H1 (cell line): ENCODE data around the gene SLC17A8. TPM values are rescaled to one million over a fixed set of nuclear protein-coding genes. Genes with fewer than 3 reads are reported as not detected.
A peak's percentile ranks its signal among the peaks of the same experiment; 100 is the strongest.

Experiments used
- CTCF ChIA-PET: fragments of 300-600 bp; sonication (Branson Sonifier 250); formaldehyde crosslinking; loops from one replicate; lab custom pipeline; 2021; ENCODE audit not compliant: partially characterized antibody; lab: Charles Lee
- POLR2A ChIA-PET: fragments of 300-600 bp; sonication (Branson Sonifier 250); formaldehyde crosslinking; loops from one replicate; lab custom pipeline; 2021; ENCODE audit warnings: inconsistent platforms; ENCODE audit not compliant: partially characterized antibody; lab: Charles Lee
- DNase-seq, 2 experiments: peaks; one replicate each; pipeline versions ENCODE4 v3.0.0 to v3.0.0-alpha.2; 2010 to 2022; ENCODE audit warnings: low spot score in 2 of 2, low read depth in 1 of 2, mixed read lengths in 1 of 2
- FAIRE-seq: peaks from 2 replicates; lab custom pipeline; 2011; peaks lifted over from hg19 to GRCh38; lab: Jason Lieb, UNC
- H2AFZ ChIP-seq: 2 replicates; pipeline ENCODE4 v1.8.1; 2012; ENCODE audit warnings: low read length, inconsistent platforms
- H2AK5ac ChIP-seq: 2 replicates; pipeline ENCODE4 v1.6.1; 2013; ENCODE audit warnings: low read depth, low read length
- H2BK120ac ChIP-seq: replicated peaks from 2 replicates; pipeline ENCODE3; 2013; ENCODE audit warnings: low read depth, low read length, inconsistent platforms
- H2BK12ac ChIP-seq: 2 replicates; pipeline ENCODE4 v1.6.1; 2013; ENCODE audit warnings: low read depth, low read length
- H2BK15ac ChIP-seq: 2 replicates; pipeline ENCODE4 v1.6.1; 2013; ENCODE audit warnings: low read length
- H2BK20ac ChIP-seq: 2 replicates; pipeline ENCODE4 v1.6.1; 2013; ENCODE audit warnings: low read length
- H2BK5ac ChIP-seq: 2 replicates; pipeline ENCODE4 v1.6.1; 2013; ENCODE audit warnings: low read depth, low read length
- H3K14ac ChIP-seq: 2 replicates; pipeline ENCODE4 v1.6.1; 2013; ENCODE audit warnings: inconsistent platforms; ENCODE audit not compliant: insufficient read length
- H3K18ac ChIP-seq: 2 replicates; pipeline ENCODE4 v1.6.1; 2013; ENCODE audit warnings: low read length; ENCODE audit errors: extremely low read depth
- H3K23ac ChIP-seq: 2 replicates; pipeline ENCODE4 v1.6.1; 2013; ENCODE audit warnings: inconsistent platforms; ENCODE audit not compliant: insufficient read length
- H3K23me2 ChIP-seq: 2 replicates; pipeline ENCODE4 v1.6.1; 2013; ENCODE audit warnings: low read depth, low read length
- H3K27ac ChIP-seq: 2 replicates; pipeline ENCODE4 v1.6.1; 2011; ENCODE audit warnings: low read depth, low read length, inconsistent platforms
- H3K27me3 ChIP-seq, 4 experiments: replicated peaks in 1 of 4; 1 replicate in 1 of 4; 2 replicates in 3 of 4; pipeline versions ENCODE4 v1.6.1 to v1.8.1; 2011 to 2013; ENCODE audit warnings: low read length in 3 of 4, mild to moderate bottlenecking in 3 of 4, inconsistent platforms in 2 of 4, mixed read lengths in 2 of 4, moderate library complexity in 1 of 4; ENCODE audit not compliant: control insufficient read depth in 3 of 4, insufficient read depth in 3 of 4; ENCODE audit errors: extremely low read depth in 1 of 4
- H3K36me3 ChIP-seq, 4 experiments: 2 replicates each; pipeline versions ENCODE4 v1.6.1 to v1.8.1; 2011 to 2013; ENCODE audit warnings: mild to moderate bottlenecking in 4 of 4, low read length in 3 of 4, moderate library complexity in 2 of 4, control low read depth in 1 of 4, inconsistent platforms in 1 of 4; ENCODE audit not compliant: insufficient read depth in 4 of 4, control insufficient read depth in 2 of 4
- H3K4ac ChIP-seq: replicated peaks from 2 replicates; pipeline ENCODE3; 2013; ENCODE audit warnings: low read length, low read depth, mixed read lengths, inconsistent platforms; ENCODE audit not compliant: insufficient read length
- H3K4me1 ChIP-seq, 4 experiments: replicated peaks in 1 of 4; 1 replicate in 1 of 4; 2 replicates in 3 of 4; pipeline versions ENCODE4 v1.6.1 to v1.8.1; 2011 to 2013; ENCODE audit warnings: low read length in 3 of 4, inconsistent platforms in 2 of 4, mixed read lengths in 1 of 4; ENCODE audit not compliant: insufficient read depth in 4 of 4, control insufficient read depth in 3 of 4
- H3K4me2 ChIP-seq, 2 experiments: 2 replicates each; pipeline versions ENCODE4 v1.6.1 to v1.8.1; 2011 to 2013; ENCODE audit warnings: low read depth in 2 of 2, low read length in 2 of 2, control low read depth in 1 of 2, inconsistent platforms in 1 of 2, mild to moderate bottlenecking in 1 of 2; ENCODE audit not compliant: insufficient read depth in 1 of 2
- H3K4me3 ChIP-seq, 4 experiments: fragments of 200-600, 300-600 bp in 1 of 4; sonication (generic), shearing (Covaris generic), sonication (Bioruptor Twin) in 1 of 4; 2 replicates each; pipeline versions ENCODE4 v1.5.1 to v1.8.1; 2011 to 2016; ENCODE audit warnings: low read length in 4 of 4, low read depth in 3 of 4, control low read depth in 2 of 4, inconsistent platforms in 2 of 4, mild to moderate bottlenecking in 2 of 4, mixed read lengths in 1 of 4, moderate library complexity in 1 of 4; ENCODE audit not compliant: insufficient read depth in 2 of 4; ENCODE audit errors: extremely low read depth in 1 of 4
- H3K56ac ChIP-seq: replicated peaks from 2 replicates; pipeline ENCODE3; 2013; ENCODE audit warnings: low read depth, mild to moderate bottlenecking, mixed read lengths, low read length, inconsistent platforms; ENCODE audit not compliant: insufficient read length
- H3K79me1 ChIP-seq: 2 replicates; pipeline ENCODE4 v1.6.1; 2013; ENCODE audit warnings: low read depth, low read length, control low read depth
- H3K79me2 ChIP-seq, 2 experiments: 2 replicates each; pipeline versions ENCODE4 v1.6.1 to v1.8.1; 2012 to 2013; ENCODE audit warnings: low read length in 2 of 2, mild to moderate bottlenecking in 2 of 2, inconsistent platforms in 1 of 2; ENCODE audit not compliant: insufficient read depth in 2 of 2, control insufficient read depth in 1 of 2
- H3K9ac ChIP-seq, 4 experiments: replicated peaks in 1 of 4; 1 replicate in 1 of 4; 2 replicates in 3 of 4; pipeline versions ENCODE4 v1.6.1 to v1.8.1; 2011 to 2013; ENCODE audit warnings: low read depth in 3 of 4, low read length in 3 of 4, control low read depth in 2 of 4, mild to moderate bottlenecking in 2 of 4, moderate library complexity in 2 of 4, inconsistent platforms in 1 of 4; ENCODE audit errors: extremely low read depth in 1 of 4
- H3K9me3 ChIP-seq, 2 experiments: 2 replicates each; pipeline versions ENCODE4 v1.6.1 to v1.8.1; 2012 to 2013; ENCODE audit warnings: mild to moderate bottlenecking in 2 of 2, moderate library complexity in 2 of 2, control low read depth in 1 of 2, inconsistent platforms in 1 of 2, low read depth in 1 of 2, low read length in 1 of 2, mixed read lengths in 1 of 2; ENCODE audit not compliant: insufficient read depth in 2 of 2
- H4K20me1 ChIP-seq, 2 experiments: replicated peaks in 1 of 2; 2 replicates each; pipeline versions ENCODE3 to v1.8.1; 2011 to 2013; ENCODE audit warnings: inconsistent platforms in 2 of 2, low read length in 2 of 2, mild to moderate bottlenecking in 1 of 2; ENCODE audit not compliant: insufficient read depth in 2 of 2, control insufficient read depth in 1 of 2
- H4K5ac ChIP-seq: 2 replicates; pipeline ENCODE4 v1.6.1; 2013; ENCODE audit warnings: low read length, low read depth, mixed read lengths, inconsistent platforms; ENCODE audit not compliant: insufficient read length
- H4K8ac ChIP-seq: 2 replicates; pipeline ENCODE4 v1.8.0; 2013; ENCODE audit warnings: mild to moderate bottlenecking, moderate library complexity, low read length, inconsistent platforms; ENCODE audit not compliant: insufficient read depth; ENCODE audit errors: extremely low read depth
- H4K91ac ChIP-seq: replicated peaks from 2 replicates; pipeline ENCODE3; 2013; ENCODE audit warnings: low read length, mixed read lengths, inconsistent platforms; ENCODE audit not compliant: insufficient read length
- BRCA1 ChIP-seq: IDR thresholded peaks from 2 replicates; pipeline ENCODE4 v1.6.1; 2012; ENCODE audit warnings: low read depth, low read length, improper control_type of control experiment
- CBX8 ChIP-seq: fragments of 300-800, 300-1000 bp; sonication (generic); IDR thresholded peaks from 2 replicates; pipeline ENCODE4 v1.7.1; 2016; ENCODE audit warnings: low read depth, low read length, borderline replicate concordance
- FOSL1 ChIP-seq: IDR thresholded peaks from 2 replicates; pipeline ENCODE4 v1.6.1; 2011; ENCODE audit warnings: mild to moderate bottlenecking, low read depth, low read length, moderate library complexity; ENCODE audit not compliant: insufficient read depth
- GABPA ChIP-seq: IDR thresholded peaks from 2 replicates; pipeline ENCODE4 v1.6.1; 2011; ENCODE audit warnings: mild to moderate bottlenecking, low read length, moderate library complexity, borderline replicate concordance; ENCODE audit not compliant: insufficient read depth
- HDAC6 ChIP-seq: IDR thresholded peaks from one replicate; pipeline ENCODE4 v1.7.1; 2012; ENCODE audit warnings: low read depth, mild to moderate bottlenecking, inconsistent platforms, low read length, moderate library complexity
- POU5F1 ChIP-seq: IDR thresholded peaks from 2 replicates; pipeline ENCODE4 v1.6.1; 2011; ENCODE audit warnings: low read depth, mild to moderate bottlenecking, low read length, moderate library complexity
- RBBP5 ChIP-seq: IDR thresholded peaks from 2 replicates; pipeline ENCODE4 v1.7.1; 2012; ENCODE audit warnings: low read depth, mild to moderate bottlenecking, inconsistent platforms, low read length, moderate library complexity, borderline replicate concordance
- RNF2 ChIP-seq: fragments of 200-900, 300-1000 bp; sonication (generic); IDR thresholded peaks from 2 replicates; pipeline ENCODE4 v1.7.1; 2016; ENCODE audit warnings: borderline replicate concordance, low read depth, mild to moderate bottlenecking, antibody characterized with exemption, low read length; ENCODE audit not compliant: poor library complexity, severe bottlenecking; ENCODE audit errors: missing control alignments
- SIRT6 ChIP-seq: IDR thresholded peaks from one replicate; pipeline ENCODE4 v1.7.1; 2012; ENCODE audit warnings: low read length, inconsistent platforms
- SP2 ChIP-seq: IDR thresholded peaks from 2 replicates; pipeline ENCODE4 v1.6.1; 2012; ENCODE audit warnings: mild to moderate bottlenecking, low read length, inconsistent platforms
- SP4 ChIP-seq: IDR thresholded peaks from 2 replicates; pipeline ENCODE4 v1.6.1; 2012; ENCODE audit warnings: low read length, inconsistent platforms
- WGBS, 2 experiments: shearing (Covaris generic) in 1 of 2; methylation state at CpG; one replicate each; pipeline versions ENCODE4 v1.1.6 to v1.1.7; 2013 to 2015; ENCODE audit warnings: low lambda C conversion rate in 2 of 2, mixed read lengths in 2 of 2, inconsistent platforms in 1 of 2, low coverage in 1 of 2, missing lambda C conversion rate in 1 of 2; ENCODE audit not compliant: insufficient replicate concordance in 2 of 2, insufficient coverage in 1 of 2, insufficient read length in 1 of 2; ENCODE audit errors: extremely low coverage in 1 of 2, missing lambda C conversion rate in 1 of 2; 5-methylcytosine and 5-hydroxymethylcytosine counted together
- polyA plus RNA-seq, 7 experiments: library from polyadenylated mRNA; depleted of rRNA in 3 of 7; stranded (reverse) in 5 of 7; unstranded in 2 of 7; fragments of >200 nt in 5 of 7; fragments of 200-250 nt in 2 of 7; gene quantifications; 1 replicate in 5 of 7; 2 replicates in 1 of 7; 4 replicates in 1 of 7; pipeline versions ENCODE4 v1.2.1 to v1.2.3, GENCODE V29; 2011 to 2013; ENCODE audit warnings: missing spikeins in 2 of 7, mixed read lengths in 2 of 7
- total RNA-seq: library from RNA; stranded (reverse); fragmentation: NEBNext Ultra II Directional; extraction: Animal tissue kit (Norgen Biotek cat#: 25700); gene quantifications from 2 replicates; pipeline ENCODE4 v1.2.1, GENCODE V29; 2021
- TF ChIP-seq, protein P1 (sequence below), 3 experiments: IDR thresholded peaks; 1 replicate in 2 of 3; 2 replicates in 1 of 3; pipeline versions ENCODE4 v1.5.1 to v1.6.1; 2011; ENCODE audit warnings: low read length in 3 of 3, mild to moderate bottlenecking in 3 of 3, inconsistent platforms in 2 of 3, low read depth in 1 of 3, moderate library complexity in 1 of 3; ENCODE audit not compliant: insufficient read depth in 1 of 3; ENCODE audit errors: control extremely low read depth in 1 of 3

SLC17A8 gene
- total and polyA plus RNA-seq, 2 of the 8 experiments (the other 6 are each of a cell fraction or from before 2014, with no cell fraction given) = 0.14 to 0.30 TPM

DNA sequence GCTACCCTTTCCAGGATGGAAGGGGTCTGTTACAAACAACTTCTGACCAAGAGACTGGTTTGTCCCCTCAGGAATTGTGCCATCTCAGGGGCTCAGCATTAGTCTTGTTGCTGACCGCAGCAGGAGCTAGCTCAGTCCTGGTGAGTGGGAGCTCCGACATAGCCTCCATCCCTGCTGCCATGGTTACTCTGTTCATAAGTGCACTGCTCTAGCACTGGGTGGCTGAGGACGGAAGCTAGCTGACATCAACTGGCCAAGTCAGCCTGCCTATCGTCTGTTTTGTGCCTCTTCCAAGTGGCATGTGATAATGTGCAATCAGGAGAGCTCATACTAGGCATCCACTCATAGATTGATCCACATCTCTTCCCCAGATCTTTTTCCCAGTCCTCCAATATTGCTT, 7.5 kb downstream of the SLC17A8 start:
- Histone ChIP-seq H3K4me2 (no peak overlapping the region), H3K18ac (no peak overlapping the region), H3K27me3 (no peaks in the 10 kb centered on the region), H2BK5ac (no peak overlapping the region), H2BK120ac (no peak overlapping the region), H2AFZ (no peak overlapping the region), H3K9me3 (peaks cover 0 to 1% of the 10 kb centered on the region in 2 experiments; a peak in 1 of 4 replicates), H3K23ac (no peak overlapping the region), H3K56ac (no peak overlapping the region), H4K8ac (no peak overlapping the region; the same call in 1 of the 2 replicates), H4K5ac (no peak overlapping the region), H2AK5ac (no peak overlapping the region), H3K4me3 (no peak overlapping the region), H3K79me2 (no peaks in the 10 kb centered on the region), H4K20me1 (no peaks in the 10 kb centered on the region), H3K4ac (no peak overlapping the region), H3K27ac (no peak overlapping the region), H3K9ac (0 out of 7 replicates have a peak overlapping the region, but pooled peaks of 1 of the 4 experiments have one; percentile 22), H4K91ac (no peak overlapping the region), H2BK20ac (no peak overlapping the region), H2BK12ac (no peak overlapping the region; the same call in 1 of the 2 replicates), H3K23me2 (no peaks in the 10 kb centered on the region), H3K4me1 (no peaks in the 10 kb centered on the region), H3K14ac (no peak overlapping the region), H3K79me1 (no peaks in the 10 kb centered on the region), H3K36me3 (no peaks in the 10 kb centered on the region), H2BK15ac (no peak overlapping the region)
- DNase-seq (no peak), FAIRE-seq (no peak)
- POLR2A ChIA-PET = no interaction called here
- CTCF ChIA-PET = interaction anchor here (0.7 to 2.4 kb wide), 6 partner anchors 13 to 308 kb away, joined by 3 to 12 read pairs (median 3); no protein-coding TSS in a partner anchor
- WGBS, 2 experiments = 79% methylated on average over 4 of the region's 4 CpGs; no CpG with 5 or more reads in 1 of the 2 experiments
- TF ChIP-seq CBX8 = no peak
- no peak for TF ChIP-seq FOSL1
- TF ChIP-seq SP2 = no peak
- TF ChIP-seq SP4 = no peak
- TF ChIP-seq BRCA1 = no peak
- TF ChIP-seq HDAC6 = no peak
- TF ChIP-seq GABPA = no peak
- no peak for TF ChIP-seq RNF2
- TF ChIP-seq POU5F1 = no peak
- no peak for TF ChIP-seq RBBP5
- TF ChIP-seq SIRT6 = no peak
- TF ChIP-seq, protein P1, sequence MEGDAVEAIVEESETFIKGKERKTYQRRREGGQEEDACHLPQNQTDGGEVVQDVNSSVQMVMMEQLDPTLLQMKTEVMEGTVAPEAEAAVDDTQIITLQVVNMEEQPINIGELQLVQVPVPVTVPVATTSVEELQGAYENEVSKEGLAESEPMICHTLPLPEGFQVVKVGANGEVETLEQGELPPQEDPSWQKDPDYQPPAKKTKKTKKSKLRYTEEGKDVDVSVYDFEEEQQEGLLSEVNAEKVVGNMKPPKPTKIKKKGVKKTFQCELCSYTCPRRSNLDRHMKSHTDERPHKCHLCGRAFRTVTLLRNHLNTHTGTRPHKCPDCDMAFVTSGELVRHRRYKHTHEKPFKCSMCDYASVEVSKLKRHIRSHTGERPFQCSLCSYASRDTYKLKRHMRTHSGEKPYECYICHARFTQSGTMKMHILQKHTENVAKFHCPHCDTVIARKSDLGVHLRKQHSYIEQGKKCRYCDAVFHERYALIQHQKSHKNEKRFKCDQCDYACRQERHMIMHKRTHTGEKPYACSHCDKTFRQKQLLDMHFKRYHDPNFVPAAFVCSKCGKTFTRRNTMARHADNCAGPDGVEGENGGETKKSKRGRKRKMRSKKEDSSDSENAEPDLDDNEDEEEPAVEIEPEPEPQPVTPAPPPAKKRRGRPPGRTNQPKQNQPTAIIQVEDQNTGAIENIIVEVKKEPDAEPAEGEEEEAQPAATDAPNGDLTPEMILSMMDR (IDR thresholded peaks at IDR 0.05; ENCODE audit: control extremely low read depth in 1 of 3, insufficient read depth in 1 of 3, low read depth in 1 of 3, low read length in 3 of 3) = no peak
